ENCODE data around the gene FRMD4B. TPM values are rescaled to one million over a fixed set of nuclear protein-coding genes. Genes with fewer than 3 reads are reported as not detected.
A peak's percentile ranks its signal among the peaks of the same experiment; 100 is the strongest.

The FRMD4B gene
- 16.1 TPM for total RNA-seq
- long read RNA-seq, partial matches to known transcripts = 3 of 17 reads
- long read RNA-seq, other reads (novel, unspliced or antisense) = 14 of 17 reads

DNA sequence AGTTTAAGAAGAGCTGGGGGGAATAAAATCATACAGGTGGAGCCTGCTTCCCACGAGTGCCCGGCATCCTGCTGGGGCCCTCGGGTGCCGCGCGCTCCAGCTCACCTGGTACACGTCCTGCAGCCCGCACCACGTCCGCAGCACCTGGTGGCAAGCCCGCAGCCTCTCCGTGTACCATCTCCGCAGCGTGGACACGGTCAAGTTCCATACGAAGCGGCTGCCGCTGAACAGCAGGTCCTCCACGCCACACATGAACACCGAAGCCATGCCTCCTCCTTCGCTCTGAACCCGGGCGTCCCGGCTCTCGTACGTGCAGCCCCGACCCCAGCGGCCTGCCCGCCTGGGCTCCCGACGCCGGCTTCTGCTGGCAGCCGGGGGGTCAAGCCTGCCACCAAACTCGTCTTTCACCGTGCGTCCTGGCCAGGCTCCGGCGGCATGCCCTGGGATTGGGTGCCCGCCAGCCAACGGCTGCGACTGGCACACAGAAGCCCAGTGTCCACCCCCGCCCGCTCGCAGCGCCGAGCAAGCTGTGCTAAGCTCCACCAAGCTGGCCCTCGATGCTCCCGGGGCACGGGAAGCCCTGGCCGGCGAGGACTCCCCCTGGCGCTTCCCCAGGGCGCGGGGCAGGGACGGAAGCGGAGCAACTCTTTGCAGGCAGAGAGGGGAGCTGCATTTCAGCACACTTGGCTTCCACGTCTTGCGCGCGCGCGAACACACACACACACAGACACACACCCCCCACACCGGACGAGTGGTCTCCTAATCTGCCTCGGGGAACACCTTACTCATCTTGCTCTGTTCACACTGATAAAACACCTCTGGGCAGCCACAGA, at the start of gene FRMD4B:
TSS of gene FRMD4B (minus strand) at position 366 of the 833 bp plus-strand sequence. CDS start at position 267, 99 bp downstream.
- intact Hi-C loops (cut with micrococcal nuclease) = no loop called here
- peak; percentile 85 for DNase-seq
- Histone ChIP-seq H3K36me3 (no peaks in the 10 kb centered on the region), H3K9me3 (replicated peaks) (no peaks in the 10 kb centered on the region), H3K4me3 (peak within 1 kb of the TSS; percentile 79), H3K4me1 (peaks cover 51% of the 10 kb centered on the region), H3K27me3 (ENCODE audit: low read depth) (peaks cover 5% of the 10 kb centered on the region), H3K27ac (replicated peaks) (peak within 1 kb of the TSS; percentile 86)
- TF ChIP-seq, protein P1, sequence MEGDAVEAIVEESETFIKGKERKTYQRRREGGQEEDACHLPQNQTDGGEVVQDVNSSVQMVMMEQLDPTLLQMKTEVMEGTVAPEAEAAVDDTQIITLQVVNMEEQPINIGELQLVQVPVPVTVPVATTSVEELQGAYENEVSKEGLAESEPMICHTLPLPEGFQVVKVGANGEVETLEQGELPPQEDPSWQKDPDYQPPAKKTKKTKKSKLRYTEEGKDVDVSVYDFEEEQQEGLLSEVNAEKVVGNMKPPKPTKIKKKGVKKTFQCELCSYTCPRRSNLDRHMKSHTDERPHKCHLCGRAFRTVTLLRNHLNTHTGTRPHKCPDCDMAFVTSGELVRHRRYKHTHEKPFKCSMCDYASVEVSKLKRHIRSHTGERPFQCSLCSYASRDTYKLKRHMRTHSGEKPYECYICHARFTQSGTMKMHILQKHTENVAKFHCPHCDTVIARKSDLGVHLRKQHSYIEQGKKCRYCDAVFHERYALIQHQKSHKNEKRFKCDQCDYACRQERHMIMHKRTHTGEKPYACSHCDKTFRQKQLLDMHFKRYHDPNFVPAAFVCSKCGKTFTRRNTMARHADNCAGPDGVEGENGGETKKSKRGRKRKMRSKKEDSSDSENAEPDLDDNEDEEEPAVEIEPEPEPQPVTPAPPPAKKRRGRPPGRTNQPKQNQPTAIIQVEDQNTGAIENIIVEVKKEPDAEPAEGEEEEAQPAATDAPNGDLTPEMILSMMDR (IDR thresholded peaks at IDR 0.05; ENCODE audit: borderline replicate concordance) = peak; percentile 48

DNA sequence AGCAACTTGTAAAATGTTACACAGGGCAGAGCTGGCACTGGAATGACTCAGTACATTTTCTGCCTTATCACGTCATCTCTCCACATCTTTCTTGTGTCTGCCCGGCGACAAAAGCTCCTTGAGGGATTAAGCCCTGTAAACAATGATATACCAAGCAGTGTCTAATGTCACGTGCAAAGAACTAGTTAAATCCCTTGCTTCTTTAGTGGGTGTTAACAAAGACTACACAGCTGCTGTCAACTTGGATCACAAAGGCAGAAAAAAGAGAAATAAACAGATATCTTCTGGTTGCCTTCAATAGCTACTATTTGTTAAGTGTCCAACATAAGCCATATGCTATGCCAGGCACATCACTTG, 48.1 kb upstream of the FRMD4B start:
- intact Hi-C loops (cut with micrococcal nuclease) = no loop called here
- Histone ChIP-seq H3K36me3 (no peaks in the 10 kb centered on the region), H3K4me1 (peaks cover 15% of the 10 kb centered on the region), H3K27ac (replicated peaks) (no peak overlapping the region), H3K27me3 (ENCODE audit: low read depth) (no peaks in the 10 kb centered on the region), H3K4me3 (no peak overlapping the region), H3K9me3 (replicated peaks) (no peaks in the 10 kb centered on the region)
- TF ChIP-seq, protein P1 (IDR thresholded peaks at IDR 0.05; ENCODE audit: borderline replicate concordance) = no peak
- no peak for DNase-seq

DNA sequence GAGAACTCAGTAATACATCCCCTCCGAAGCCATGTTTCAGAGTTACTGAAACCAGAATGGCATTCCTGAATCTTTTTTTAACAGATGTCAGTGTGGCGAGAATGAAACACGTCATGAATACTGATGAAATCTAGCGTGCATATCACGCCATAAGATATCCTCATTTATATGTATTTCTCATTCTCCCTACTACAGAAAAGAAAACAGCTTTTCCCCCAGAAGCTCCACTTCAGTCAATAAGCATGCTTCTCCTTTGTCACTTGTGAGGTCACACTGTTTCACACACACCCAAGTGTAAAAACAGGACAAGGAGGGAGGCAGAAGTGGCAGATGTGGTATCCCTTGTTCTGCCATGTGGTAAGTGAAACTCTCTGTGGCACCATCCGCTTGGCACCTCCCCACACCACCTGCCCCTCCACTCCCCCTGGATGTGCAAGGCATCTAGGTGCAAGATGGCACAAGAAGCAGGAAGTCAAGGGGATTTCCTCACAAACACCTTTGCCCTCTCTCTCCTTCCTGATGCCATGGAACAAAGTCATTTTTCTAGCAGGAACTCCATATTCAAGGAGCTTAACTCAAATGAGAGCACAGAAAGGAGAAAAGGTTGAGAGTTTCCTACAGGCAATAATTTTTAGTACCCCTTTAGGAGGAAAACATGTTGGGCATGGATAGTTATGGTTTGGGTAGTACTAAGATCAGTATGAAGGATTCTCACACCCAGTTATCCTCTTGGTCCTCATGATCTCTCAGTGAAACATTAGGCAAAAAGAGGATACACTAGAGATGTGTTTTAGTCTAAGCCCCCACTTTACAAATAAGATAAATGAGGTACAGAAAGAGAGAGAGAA, 47.5 kb upstream of the FRMD4B start:
- H3K9me3 ChIP-seq (replicated peaks) = no peaks in the 10 kb centered on the region
- H3K36me3 ChIP-seq = no peaks in the 10 kb centered on the region
- H3K4me1 ChIP-seq = peaks cover 17% of the 10 kb centered on the region
- H3K27ac ChIP-seq (replicated peaks) = no peak overlapping the region
- no peak overlapping the region for H3K4me3 ChIP-seq
- TF ChIP-seq, protein P1 (IDR thresholded peaks at IDR 0.05; ENCODE audit: borderline replicate concordance) = no peak
- DNase-seq = no peak
- no peaks in the 10 kb centered on the region for H3K27me3 ChIP-seq (ENCODE audit: low read depth)
- intact Hi-C loops (cut with micrococcal nuclease) = no loop called here

DNA sequence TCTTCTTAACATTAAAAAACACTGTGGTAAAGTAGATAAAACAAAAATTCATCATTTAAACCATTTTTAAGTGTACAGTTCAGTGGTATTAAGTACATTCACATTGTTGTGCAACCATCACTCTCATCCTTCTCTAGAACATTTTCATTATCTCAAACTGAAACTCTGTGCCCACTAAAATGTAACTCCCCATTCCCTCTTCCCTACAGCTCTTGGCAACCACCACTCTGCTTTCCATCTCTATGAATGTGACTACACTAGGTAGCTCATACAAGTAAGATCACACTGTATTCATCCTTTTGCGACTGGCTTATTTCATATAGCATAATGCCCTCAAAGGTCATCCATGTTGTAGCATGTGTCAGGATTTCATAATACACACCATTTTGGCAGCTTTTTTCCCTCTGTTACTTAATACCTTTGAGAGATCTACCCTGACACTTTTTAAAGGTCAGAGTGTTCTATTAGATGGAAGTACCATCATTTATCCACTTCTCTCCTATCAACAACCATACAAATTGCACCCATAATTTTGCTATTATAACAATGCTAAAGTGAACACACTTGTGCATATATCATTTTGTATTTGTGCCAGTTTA, 42.9 kb upstream of the FRMD4B start:
- Histone ChIP-seq H3K9me3 (replicated peaks) (no peaks in the 10 kb centered on the region), H3K4me3 (no peak overlapping the region), H3K27ac (replicated peaks) (no peak overlapping the region), H3K36me3 (no peaks in the 10 kb centered on the region), H3K4me1 (peaks cover 8% of the 10 kb centered on the region), H3K27me3 (ENCODE audit: low read depth) (no peaks in the 10 kb centered on the region)
- TF ChIP-seq, protein P1 (IDR thresholded peaks at IDR 0.05; ENCODE audit: borderline replicate concordance) = no peak
- no peak for DNase-seq
- intact Hi-C loops (cut with micrococcal nuclease) = loop anchor here (10.0 kb wide), 2 partner anchors 236 to 264 kb away; no protein-coding TSS in a partner anchor

DNA sequence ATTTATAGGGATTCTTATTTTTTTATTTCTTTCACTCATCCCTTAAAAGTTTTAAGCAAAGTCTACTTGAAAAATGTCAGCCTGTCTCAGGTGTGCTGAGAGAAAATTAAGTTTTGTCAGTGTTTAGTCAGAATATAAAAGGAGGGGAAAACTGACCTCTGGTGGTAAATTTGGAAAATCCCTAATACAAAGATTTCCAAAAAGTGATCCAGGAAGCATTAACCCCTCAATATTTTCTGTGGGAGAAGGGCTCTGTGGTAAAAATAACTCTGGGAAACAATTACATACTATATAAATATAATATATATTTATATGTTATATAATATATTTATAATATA, 41.0 kb upstream of the FRMD4B start:
- intact Hi-C loops (cut with micrococcal nuclease) = loop anchor here (10.0 kb wide), 2 partner anchors 238 to 262 kb away; no protein-coding TSS in a partner anchor
- H3K27ac ChIP-seq (replicated peaks) = no peak overlapping the region
- TF ChIP-seq, protein P1 (IDR thresholded peaks at IDR 0.05; ENCODE audit: borderline replicate concordance) = peak; percentile 18

More for the DNA sequence above, 41.0 kb upstream of the FRMD4B start:
- DNase-seq = no peak
- H3K4me3 ChIP-seq = no peak overlapping the region
- H3K9me3 ChIP-seq (replicated peaks) = no peaks in the 10 kb centered on the region
- H3K4me1 ChIP-seq = peaks cover 4% of the 10 kb centered on the region
- no peaks in the 10 kb centered on the region for H3K36me3 ChIP-seq
- no peaks in the 10 kb centered on the region for H3K27me3 ChIP-seq (ENCODE audit: low read depth)
